Uterus (tissue), 4 donors: ENCODE measurements around the gene MACROD1. TPM values are rescaled to one million over a fixed set of nuclear protein-coding genes. Genes with fewer than 3 reads are reported as not detected.

Source experiments
- DNase-seq, 2 donors: peaks; one replicate each; pipeline ENCODE4 v3.0.0-alpha.2; 2019 to 2020
- H3K27ac ChIP-seq, 2 donors: fragments of 200-600 bp; sonication (generic); 1 replicate in 1 of 2; 2 replicates in 1 of 2; pipeline ENCODE4 v1.5.1; 2016 to 2018
- H3K27me3 ChIP-seq, 2 donors: fragments of 200-600 bp; sonication (generic); one replicate each; pipeline ENCODE4 v1.5.1; 2018 to 2019; ENCODE audit warnings: control low read depth in 1 of 2
- H3K36me3 ChIP-seq, 2 donors: fragments of 200-600 bp; sonication (generic); one replicate each; pipeline ENCODE4 v1.5.1; 2019; ENCODE audit warnings: control low read depth in 1 of 2
- H3K4me1 ChIP-seq, 2 donors: fragments of 200-600 bp; sonication (generic); one replicate each; pipeline ENCODE4 v1.5.1; 2018 to 2019; ENCODE audit warnings: control low read depth in 1 of 2
- H3K4me3 ChIP-seq, 2 donors: fragments of 200-600 bp; sonication (generic); 1 replicate in 1 of 2; 2 replicates in 1 of 2; pipeline ENCODE4 v1.5.1; 2018 to 2019; ENCODE audit warnings: mild to moderate bottlenecking in 1 of 2
- H3K9me3 ChIP-seq, 2 donors: fragments of 200-600 bp; sonication (generic); one replicate each; pipeline ENCODE4 v1.5.1; 2019; ENCODE audit warnings: control low read depth in 1 of 2
- CTCF ChIP-seq, 4 experiments: fragments of 200-600 bp in 2 of 4; fragments of 450-650 bp in 2 of 4; sonication (generic) in 2 of 4; IDR thresholded peaks; one replicate each; pipeline ENCODE4 v1.5.1; 2016 to 2019; ENCODE audit warnings: antibody characterized with exemption in 4 of 4, mild to moderate bottlenecking in 2 of 4, moderate library complexity in 1 of 4
- POLR2A ChIP-seq, 2 donors: fragments of 450-650 bp; IDR thresholded peaks; one replicate each; pipeline ENCODE4 v1.6.1; 2016; ENCODE audit warnings: antibody characterized with exemption in 2 of 2, mild to moderate bottlenecking in 1 of 2, moderate library complexity in 1 of 2
- intact Hi-C: fragments of 100-400 bp; cut with DNase I; formaldehyde crosslinking; loops from one replicate; pipeline ENCODE4 v1.15.1; 2023; ENCODE audit warnings: low total_unique reads
- total RNA-seq, 4 donors: library from RNA; depleted of rRNA in 3 of 4; stranded (reverse); fragments of >200 nt in 3 of 4; gene quantifications; one replicate each; pipeline versions ENCODE4 v1.1.0 to v1.2.4, GENCODE V29; 2014 to 2023
- donor health status: DM: yes; HTN: yes; CAD: no.

MACROD1 gene
- total RNA-seq, 4 donors from 2014 or later = 1.8 to 27.1 (median 6.6) TPM

- TF ChIP-seq CTCF (IDR thresholded peaks at IDR 0.05) = no peak
- TF ChIP-seq POLR2A (IDR thresholded peaks at IDR 0.05) = no peak
- intact Hi-C loops = no loop called here
- H3K4me1 ChIP-seq = peaks cover 0 to 4% of the 10 kb centered on the region in 2 donors
- no peak overlapping the region for H3K27ac ChIP-seq
- H3K36me3 ChIP-seq = no peaks in the 10 kb centered on the region
- DNase-seq = no peak
- H3K9me3 ChIP-seq = no peaks in the 10 kb centered on the region
- H3K4me3 ChIP-seq = no peak overlapping the region
- H3K27me3 ChIP-seq = no peaks in the 10 kb centered on the region
Observed at GRCh38 chr11:64006398-64006797, 159.5 kb downstream of the MACROD1 start.

GRCh38 chr11:64005691-64006090, 160.2 kb downstream of the MACROD1 start:
- no peak overlapping the region for H3K27ac ChIP-seq
- DNase-seq = no peak
- TF ChIP-seq CTCF (IDR thresholded peaks at IDR 0.05) (no peak), POLR2A (IDR thresholded peaks at IDR 0.05) (no peak)
- intact Hi-C loops = no loop called here
- no peak overlapping the region for H3K4me3 ChIP-seq
- peaks cover 0 to 6% of the 10 kb centered on the region in 2 donors for H3K4me1 ChIP-seq
- no peaks in the 10 kb centered on the region for H3K9me3 ChIP-seq
- no peaks in the 10 kb centered on the region for H3K36me3 ChIP-seq
- H3K27me3 ChIP-seq = no peaks in the 10 kb centered on the region

GRCh38 chr11:64004590-64004984, 161.3 kb downstream of the MACROD1 start:
- DNase-seq = no peak
- H3K9me3 ChIP-seq = no peaks in the 10 kb centered on the region
- no peak overlapping the region for H3K4me3 ChIP-seq
- H3K27me3 ChIP-seq = no peaks in the 10 kb centered on the region
- intact Hi-C loops = loop anchor here (5.0 kb wide), 1 partner anchor 148 kb away; no protein-coding TSS in a partner anchor
- no peak for TF ChIP-seq POLR2A (IDR thresholded peaks at IDR 0.05)
- no peak for TF ChIP-seq CTCF (IDR thresholded peaks at IDR 0.05)
- no peaks in the 10 kb centered on the region for H3K36me3 ChIP-seq
- H3K27ac ChIP-seq = no peak overlapping the region
- peaks cover 0 to 17% of the 10 kb centered on the region in 2 donors for H3K4me1 ChIP-seq

- H3K4me1 ChIP-seq = peaks cover 0 to 20% of the 10 kb centered on the region in 2 donors
- intact Hi-C loops = loop anchor here (5.0 kb wide), 1 partner anchor 148 kb away; no protein-coding TSS in a partner anchor
Observed at GRCh38 chr11:64003807-64004589, 161.9 kb downstream of the MACROD1 start.

GRCh38 chr11:64001484-64002420, 164.2 kb downstream of the MACROD1 start:
- peak overlapping the region in 1 of 2 donors; percentile 5 for H3K27ac ChIP-seq
- H3K4me1 ChIP-seq = peaks cover 0 to 19% of the 10 kb centered on the region in 2 donors
- no peak overlapping the region for H3K4me3 ChIP-seq
- H3K27me3 ChIP-seq = no peaks in the 10 kb centered on the region
- DNase-seq = peak in 1 of 2 donors; percentile 49
- no peaks in the 10 kb centered on the region for H3K9me3 ChIP-seq
- intact Hi-C loops = loop anchor here (5.0 kb wide), 1 partner anchor 151 kb away; no protein-coding TSS in a partner anchor
- H3K36me3 ChIP-seq = no peaks in the 10 kb centered on the region
- TF ChIP-seq POLR2A (IDR thresholded peaks at IDR 0.05) (no peak), CTCF (IDR thresholded peaks at IDR 0.05) (no peak)

More at GRCh38 chr11:64003807-64004589, 161.9 kb downstream of the MACROD1 start:
- no peak for DNase-seq
- Histone ChIP-seq H3K9me3 (no peaks in the 10 kb centered on the region), H3K27ac (peak overlapping the region in 1 of 2 donors; percentile 9), H3K4me3 (no peak overlapping the region), H3K27me3 (no peaks in the 10 kb centered on the region), H3K36me3 (no peaks in the 10 kb centered on the region)
- no peak for TF ChIP-seq POLR2A (IDR thresholded peaks at IDR 0.05)
